ENCODE measurements around the gene HOXA1.

- no peak for TF ChIP-seq CHD2 (IDR thresholded peaks at IDR 0.05; ENCODE audit: low read length, partially characterized antibody)
- no peak for TF ChIP-seq REST (IDR thresholded peaks at IDR 0.05)
- TF ChIP-seq CTCF (IDR thresholded peaks at IDR 0.05), result no peak
- no peak for TF ChIP-seq CBX2 (IDR thresholded peaks at IDR 0.05; ENCODE audit: borderline replicate concordance, low read depth)
- no peak for TF ChIP-seq POLR2A (IDR thresholded peaks at IDR 0.05; ENCODE audit: low read length)
- no peak for TF ChIP-seq EP300 (IDR thresholded peaks at IDR 0.05)
- TF ChIP-seq ZC3H11A (IDR thresholded peaks at IDR 0.05), result no peak
- no peak for TF ChIP-seq PBX3 (IDR thresholded peaks at IDR 0.05)
- no peak for TF ChIP-seq SMC3 (IDR thresholded peaks at IDR 0.05)
Observed at GRCh38 chr7:27088002-27088922, 7.5 kb downstream of the HOXA1 start.
